Raji (cell line): ENCODE data around the gene XPR1.

Experiments
- POLR2A ChIP-seq: IDR thresholded peaks from 2 replicates; pipeline ENCODE4 v1.6.1; 2011; ENCODE audit warnings: low read depth, low read length, control low read depth; ENCODE audit not compliant: insufficient read depth

The XPR1 gene

GRCh38 chr1:180901076-180901990 is 269.5 kb downstream of the XPR1 start:
- TF ChIP-seq POLR2A = no peak

- TF ChIP-seq POLR2A = no peak
Observed at GRCh38 chr1:180902541-180902940, 270.7 kb downstream of the XPR1 start.

DNA sequence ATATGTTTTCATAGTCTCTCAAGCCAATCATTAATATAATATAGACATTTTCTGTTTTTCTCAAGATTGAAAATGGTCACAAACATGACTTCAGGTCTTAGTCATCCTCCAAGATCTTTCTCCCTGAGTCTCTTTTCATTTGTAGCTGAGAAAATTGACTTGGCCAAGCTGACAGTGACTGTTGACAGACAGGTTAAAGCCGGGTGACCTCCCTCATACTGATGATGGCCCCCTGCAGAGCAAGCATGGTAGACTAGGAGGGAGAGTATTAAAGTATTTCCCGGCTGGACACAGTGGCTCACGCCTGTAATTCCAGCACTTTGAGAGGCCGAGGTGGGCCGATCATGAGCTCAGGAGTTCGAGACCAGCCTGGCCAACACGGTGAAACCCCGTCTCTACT is 274.1 kb downstream of the XPR1 start:
- TF ChIP-seq POLR2A = no peak

DNA sequence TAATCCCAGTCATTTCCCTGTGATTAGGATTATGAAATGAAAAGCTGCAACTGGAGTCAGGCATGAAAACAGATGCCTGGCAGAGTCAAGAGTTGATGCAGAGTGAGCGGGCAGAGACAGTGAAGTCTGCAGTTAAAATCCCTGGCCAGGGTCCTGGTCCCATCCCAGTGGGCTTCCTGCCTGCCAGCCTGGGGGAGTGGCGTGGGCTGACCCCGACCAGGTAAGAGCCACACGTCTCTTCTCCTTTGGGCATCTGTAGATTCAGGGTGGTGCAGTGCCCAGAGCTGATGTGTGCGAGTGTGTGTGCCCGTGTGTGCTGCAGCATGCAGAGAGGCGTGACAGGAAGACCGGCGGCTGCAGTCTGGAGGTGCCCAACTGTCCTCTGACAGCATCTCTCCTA is 274.7 kb downstream of the XPR1 start:
- no peak for TF ChIP-seq POLR2A

GRCh38 chr1:180907313-180908055 is 275.7 kb downstream of the XPR1 start:
- no peak for TF ChIP-seq POLR2A

- no peak for TF ChIP-seq POLR2A
Observed at GRCh38 chr1:180908074-180908765, 276.4 kb downstream of the XPR1 start.

DNA sequence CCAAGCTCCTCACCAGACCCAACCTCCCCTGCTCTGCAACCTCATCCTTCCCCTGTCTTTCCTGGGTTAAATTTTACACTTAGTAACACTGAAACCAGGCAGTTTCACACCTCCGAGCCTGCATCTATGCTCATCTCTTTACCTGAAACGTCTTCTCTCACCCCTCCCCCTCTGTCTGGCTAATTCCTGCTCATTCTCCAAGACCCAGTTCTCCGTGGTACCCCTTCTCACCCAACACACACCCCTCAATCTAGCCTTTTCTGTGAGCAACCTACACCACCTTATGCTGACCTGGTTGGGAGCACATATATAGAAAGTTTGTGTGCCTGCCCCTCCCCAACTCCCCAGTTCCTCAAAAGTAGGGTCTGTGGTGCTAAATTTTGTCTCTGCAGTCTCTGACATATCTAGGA is 277.2 kb downstream of the XPR1 start:
- no peak for TF ChIP-seq POLR2A

DNA sequence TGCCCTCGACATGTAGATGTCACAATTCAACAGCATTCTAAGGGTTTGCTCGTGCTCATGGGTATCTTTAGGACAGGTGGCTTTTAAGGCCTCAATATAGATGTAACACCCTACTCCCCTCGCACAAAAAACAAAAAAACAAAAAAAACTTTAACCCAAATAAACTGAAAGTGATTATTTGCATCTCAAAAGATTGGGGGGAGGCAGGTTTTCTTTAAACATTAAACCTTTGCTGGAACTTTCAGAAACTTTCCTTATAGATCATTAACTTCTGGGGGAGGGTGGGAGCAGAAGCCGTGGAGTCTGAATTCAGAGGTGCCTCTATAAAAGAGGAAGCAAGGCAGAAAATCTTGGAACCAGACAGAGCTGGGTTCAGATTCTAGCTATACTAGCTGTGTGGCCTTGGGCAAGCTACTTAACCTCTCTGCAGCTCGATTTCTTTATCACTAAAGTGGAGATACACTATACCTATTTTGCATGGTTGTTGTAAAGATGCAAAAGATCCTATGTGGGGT is 277.7 kb downstream of the XPR1 start:
- no peak for TF ChIP-seq POLR2A

GRCh38 chr1:180911640-180912191 is 279.9 kb downstream of the XPR1 start:
- TF ChIP-seq POLR2A = no peak

DNA sequence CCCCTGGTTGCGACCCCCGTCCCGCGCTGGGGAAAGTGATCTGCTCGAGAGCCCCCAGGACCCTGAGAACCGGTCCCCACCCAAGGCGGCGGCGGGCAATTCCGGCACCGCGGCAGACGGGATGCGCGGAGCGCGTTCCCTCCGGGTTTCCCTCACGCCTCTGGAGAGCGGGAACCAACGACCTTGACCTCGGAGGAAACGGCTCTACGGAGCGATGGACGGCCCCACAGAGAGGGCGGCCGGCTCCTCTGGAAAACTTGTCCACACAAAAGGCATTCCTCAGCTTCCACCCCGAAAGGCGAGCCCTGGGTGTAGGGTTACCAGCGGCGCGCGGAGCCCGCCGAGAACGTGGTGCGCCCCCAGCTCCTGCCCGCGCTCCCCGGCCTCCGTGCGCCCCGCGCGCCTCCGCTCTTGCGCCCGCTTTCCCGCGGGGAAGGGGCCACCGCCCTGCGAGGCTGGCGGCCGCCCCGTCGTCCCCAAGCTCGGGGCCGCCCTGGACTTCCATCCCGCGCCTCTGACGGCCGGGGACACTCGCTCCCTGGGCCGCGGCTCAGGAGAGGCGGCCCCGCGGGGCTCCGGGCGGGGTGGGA is 280.5 kb downstream of the XPR1 start:
- TF ChIP-seq POLR2A = no peak

DNA sequence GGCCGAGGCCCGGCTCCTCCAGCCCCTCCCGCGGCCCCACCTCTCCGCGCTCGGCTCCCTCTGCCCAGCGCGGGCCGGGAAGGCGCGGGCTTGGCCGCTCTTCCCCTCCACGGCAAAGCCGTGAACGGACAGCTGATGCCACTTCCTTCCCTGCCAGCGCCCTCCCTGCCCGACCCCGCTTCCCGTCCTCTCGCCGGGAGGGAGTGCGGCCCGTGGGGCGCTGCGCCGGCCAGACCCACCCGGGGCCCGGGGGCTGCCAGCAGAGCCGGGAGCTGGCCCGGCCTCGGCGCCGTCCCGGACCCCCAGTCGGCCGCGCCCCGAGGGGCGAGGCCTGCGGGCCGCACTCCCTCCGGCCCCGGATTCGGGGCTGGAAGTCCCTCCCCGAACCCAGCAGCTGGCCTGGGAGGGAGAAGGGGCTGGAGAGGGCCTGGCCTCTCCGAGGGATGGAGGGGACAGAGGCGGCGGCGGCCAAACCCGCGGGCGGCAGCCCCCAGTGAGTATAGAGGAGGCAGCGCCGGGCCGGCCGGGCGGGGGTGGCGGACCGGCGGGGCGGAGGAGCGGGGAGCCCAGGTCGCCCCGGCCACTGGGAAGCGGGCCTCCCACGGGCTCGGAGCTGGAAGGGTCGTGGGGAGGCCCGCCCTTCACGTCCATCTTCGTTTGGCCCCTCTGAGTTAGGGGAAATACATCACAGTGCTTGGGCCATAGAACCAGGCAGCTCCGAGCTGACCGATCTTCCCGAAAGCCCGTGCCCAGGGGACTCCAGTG is 281.2 kb downstream of the XPR1 start, which contains the start of gene KIAA1614:
Gene KIAA1614, plus strand, starts transcription at position 97 of the 765 bp plus-strand sequence. Its CDS starts 347 bp downstream, at position 444.
- no peak for TF ChIP-seq POLR2A

- TF ChIP-seq POLR2A = no peak
Observed at GRCh38 chr1:180915426-180915965, 283.7 kb downstream of the XPR1 start.

DNA sequence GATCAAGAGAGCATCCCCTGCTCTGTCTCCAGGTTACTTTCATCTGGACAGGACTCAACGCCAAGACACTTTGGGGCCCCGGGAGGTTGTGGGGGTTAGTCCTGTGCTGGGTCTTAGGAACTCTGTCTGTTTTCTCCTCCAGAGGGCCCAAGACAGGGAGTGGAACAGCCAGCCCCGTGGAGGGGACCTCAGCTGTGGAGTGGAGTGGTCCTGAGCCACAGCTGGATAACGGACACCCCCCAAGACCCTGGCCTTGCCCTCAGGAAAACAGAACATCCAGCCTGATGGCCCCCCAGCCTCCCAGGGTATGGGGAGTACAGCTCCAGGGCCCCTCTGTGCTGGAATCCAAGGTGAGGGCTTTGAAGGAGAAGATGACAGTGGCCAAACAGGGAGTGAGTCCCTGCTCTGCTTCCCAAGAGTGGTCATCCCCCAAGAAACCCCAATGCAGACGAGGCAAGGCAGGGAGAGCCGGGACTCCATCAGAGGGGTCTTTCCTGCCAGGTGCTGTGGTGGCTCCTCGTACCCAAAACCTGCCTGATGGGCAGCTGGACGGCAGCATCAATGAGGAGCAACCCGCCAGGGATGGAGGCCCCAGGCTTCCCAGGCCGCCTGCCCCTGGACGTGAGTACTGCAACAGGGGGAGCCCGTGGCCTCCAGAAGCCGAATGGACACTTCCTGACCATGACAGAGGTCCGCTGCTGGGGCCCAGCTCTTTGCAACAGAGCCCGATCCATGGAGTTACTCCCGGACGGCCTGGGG is 284.4 kb downstream of the XPR1 start:
- TF ChIP-seq POLR2A = no peak

DNA sequence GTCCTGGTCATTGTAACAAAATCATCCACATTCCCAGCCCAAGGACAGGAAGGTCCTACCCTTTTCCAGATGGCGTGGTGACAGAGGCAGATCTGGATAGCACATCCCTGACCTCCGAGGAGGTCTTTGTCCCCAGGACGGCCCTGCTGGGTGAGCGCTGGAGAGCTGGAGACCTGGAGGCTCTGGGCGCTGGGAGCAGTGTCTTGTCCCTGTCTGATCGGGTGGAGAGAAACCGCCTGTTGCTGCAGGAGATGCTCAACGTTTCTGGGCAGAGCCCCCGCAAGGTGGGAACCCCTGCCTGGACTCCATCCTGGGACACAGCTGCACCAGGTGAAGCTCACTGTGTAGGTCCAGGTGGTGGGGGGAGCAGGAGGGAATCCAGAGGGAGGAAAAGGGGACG is 284.9 kb downstream of the XPR1 start:
- TF ChIP-seq POLR2A = no peak
